DMS 273 (cell line): Measurements from ENCODE around the gene PRKN.
A peak's percentile ranks its signal among the peaks of the same experiment; 100 is the strongest.

ENCODE experiments used
- DNase-seq: peaks from one replicate; lab custom pipeline; 2025; ENCODE audit not compliant: unreplicated experiment; lab: John Stamatoyannopoulos, UW

The PRKN gene

DNA sequence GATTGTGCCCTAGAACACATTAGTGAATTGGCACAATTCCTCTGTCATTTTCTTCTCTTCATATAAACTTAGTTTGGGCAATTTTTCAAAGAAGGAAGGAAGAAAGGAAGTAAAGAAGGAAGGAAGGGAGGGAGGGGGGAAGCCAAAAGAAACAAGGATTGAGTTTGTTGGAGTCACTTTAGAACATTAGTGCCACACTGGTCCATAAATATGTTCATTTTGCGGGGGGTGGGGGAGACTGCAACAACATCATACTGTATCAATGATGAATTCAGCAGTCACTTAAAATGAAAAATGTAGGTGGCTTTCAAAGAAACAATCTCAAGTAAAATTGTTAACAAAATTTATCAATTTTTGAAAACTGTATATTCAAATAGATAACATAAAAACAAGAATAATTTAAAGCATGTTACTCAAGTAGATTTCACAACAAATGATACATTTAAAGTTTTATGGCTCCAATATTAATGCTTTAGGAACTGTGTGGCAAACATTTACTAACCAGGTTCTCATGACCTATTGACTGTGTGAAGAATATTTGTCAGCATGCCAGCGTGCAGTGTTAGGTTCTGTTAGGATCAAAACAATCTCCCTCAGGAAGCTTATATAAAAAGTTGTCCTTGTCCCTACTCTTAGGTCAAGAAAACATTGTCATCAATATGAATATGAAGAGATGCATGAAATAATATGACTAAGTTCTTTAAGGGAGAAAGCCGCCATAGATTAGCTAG is 1245.6 kb downstream of the PRKN start:
- DNase-seq: no peak

DNA sequence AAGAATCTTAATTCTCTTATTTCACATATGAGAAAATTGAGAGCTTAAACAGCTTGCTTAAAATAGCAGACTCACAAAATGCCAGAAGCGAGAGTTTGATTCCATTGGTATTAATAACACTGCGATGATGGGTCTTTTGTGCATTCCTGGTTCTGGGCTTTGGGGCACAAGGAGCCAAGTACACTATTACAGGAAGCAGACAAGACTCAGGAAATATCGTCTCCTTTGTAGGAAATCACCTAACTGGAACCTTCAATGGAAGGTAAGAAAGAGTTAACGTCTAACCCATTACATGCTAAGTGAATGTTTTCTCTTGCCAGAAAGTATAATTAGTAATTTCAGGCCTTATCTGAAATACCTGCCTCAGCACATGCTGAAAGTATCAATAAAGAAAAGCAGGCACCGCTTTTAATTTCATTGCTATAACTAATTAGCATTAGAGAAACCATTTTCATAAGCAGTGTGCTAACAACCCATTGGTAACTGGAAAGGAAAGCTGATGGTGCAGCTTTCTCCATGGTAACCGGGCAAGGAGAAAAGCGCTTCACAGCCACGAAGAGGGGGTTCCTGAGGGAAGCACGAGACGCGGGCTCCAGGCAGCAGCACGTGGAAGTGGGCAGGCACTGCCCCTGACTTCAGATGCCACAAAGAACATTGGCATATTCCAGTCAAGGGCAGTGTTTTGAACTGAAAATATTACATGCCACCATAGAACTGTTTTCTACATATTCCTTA is 1247.0 kb downstream of the PRKN start:
- DNase-seq: no peak

DNA sequence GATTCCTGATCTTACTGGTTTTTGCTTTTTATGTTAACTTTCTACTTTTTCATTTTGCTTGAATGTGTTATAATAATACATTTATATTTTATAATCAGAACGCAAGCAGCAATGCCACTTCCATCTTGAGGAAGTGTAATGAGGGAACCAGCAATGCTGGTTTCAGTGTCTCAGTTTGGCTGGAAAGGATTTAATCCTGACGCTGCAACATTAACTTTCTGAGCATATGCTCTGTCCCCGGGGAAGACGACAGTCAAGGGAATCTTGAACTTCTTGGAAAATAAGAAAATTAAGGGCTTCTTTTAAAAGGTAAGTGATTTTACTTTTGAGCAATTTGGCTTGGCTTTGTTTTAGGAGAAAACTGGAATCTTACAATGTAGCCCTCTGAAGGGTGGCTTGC is 1248.2 kb downstream of the PRKN start:
- no peak for DNase-seq

DNA sequence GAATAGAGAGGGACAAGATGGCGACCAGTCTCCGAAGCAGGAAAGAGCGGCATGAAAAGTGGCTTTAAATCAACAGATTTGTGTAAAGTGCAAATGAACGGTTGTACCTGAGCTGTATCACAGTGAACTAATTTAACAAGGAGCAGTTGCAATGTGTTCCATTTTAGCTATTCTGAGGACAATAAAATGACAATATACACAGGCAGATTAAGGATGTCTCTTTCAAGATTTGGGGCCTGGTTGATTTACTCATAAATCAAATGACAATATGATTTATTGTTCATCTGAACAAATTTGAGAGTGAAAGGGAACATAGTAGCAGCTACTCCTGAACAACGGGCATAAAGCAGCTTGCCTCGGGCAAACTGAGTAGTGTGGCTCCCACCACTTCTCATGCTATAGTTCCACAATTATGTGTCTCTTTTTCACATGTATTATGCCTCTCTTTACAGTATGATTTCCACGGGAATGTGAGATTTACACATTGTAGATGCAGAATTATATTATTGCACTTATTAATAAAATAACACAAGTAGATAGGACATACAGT is 1249.6 kb downstream of the PRKN start:
- no peak for DNase-seq

- peak; percentile 9 for DNase-seq
Observed at GRCh38 chr6:161476711-161477110, 1250.9 kb downstream of the PRKN start.

- DNase-seq: no peak
Observed at GRCh38 chr6:161465403-161465802, 1262.2 kb downstream of the PRKN start.

GRCh38 chr6:161463071-161463470 is 1264.5 kb downstream of the PRKN start:
- DNase-seq: no peak

GRCh38 chr6:161462148-161462547 is 1265.4 kb downstream of the PRKN start:
- DNase-seq: no peak

GRCh38 chr6:161459008-161459615 is 1268.5 kb downstream of the PRKN start:
- no peak for DNase-seq

DNA sequence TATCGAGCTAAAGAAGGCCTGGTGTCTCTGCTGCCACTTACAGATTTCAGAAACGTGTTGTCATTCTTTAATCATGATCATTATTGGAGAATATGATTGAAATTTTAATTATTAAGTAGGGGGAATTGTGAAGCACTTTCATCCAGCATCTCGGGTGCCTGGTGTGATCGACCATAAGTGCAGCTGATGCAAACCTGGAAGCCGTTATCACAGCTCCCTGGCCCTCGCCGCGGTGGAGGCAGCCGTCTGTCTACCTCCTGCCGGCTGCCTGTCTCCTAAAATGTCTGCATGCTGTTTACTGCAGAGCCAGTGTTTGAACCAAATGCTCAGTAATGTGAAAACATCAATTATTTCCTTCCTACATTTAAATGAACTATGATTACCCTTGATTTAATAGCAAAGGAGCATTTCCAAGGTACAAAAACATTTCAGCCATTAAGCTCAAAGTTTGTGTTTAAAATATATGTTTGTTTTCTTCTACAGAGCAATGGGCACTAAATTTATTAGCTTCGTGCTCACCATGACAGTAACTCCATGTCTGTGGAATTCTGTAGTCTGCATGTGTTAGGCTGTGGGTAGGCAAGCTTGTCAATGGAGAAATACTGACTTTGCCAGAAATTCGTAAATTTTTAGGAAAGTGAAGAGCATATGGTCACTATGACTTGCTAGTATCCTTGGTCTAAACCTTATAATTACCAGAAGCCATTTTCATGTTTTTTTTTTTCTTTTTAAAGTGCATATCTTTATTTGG is 1269.2 kb downstream of the PRKN start:
- peak; percentile 67 for DNase-seq

GRCh38 chr6:161455848-161456247 is 1271.7 kb downstream of the PRKN start:
- no peak for DNase-seq

GRCh38 chr6:161453558-161453957 is 1274.0 kb downstream of the PRKN start:
- DNase-seq: no peak

DNA sequence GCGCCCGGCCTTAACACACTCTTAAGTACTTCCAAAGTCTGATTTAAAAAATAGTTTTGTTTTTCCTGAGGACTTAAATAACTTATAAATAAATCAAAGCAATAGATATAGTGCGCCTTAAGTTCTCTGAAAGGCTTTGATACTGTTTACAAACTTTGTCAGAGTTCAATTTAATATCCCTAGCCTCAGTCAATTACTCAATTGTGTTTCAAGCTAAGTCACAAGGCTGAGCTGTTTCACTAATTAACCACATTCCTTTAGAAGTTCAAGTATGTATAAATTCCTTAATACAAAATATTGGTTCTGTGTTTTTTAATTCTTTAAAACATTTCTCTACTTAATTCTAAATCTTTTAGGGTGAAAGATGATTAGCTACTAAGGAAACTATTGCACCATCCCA is 1275.3 kb downstream of the PRKN start:
- DNase-seq: no peak

GRCh38 chr6:161449521-161449920 is 1278.0 kb downstream of the PRKN start:
- no peak for DNase-seq

DNA sequence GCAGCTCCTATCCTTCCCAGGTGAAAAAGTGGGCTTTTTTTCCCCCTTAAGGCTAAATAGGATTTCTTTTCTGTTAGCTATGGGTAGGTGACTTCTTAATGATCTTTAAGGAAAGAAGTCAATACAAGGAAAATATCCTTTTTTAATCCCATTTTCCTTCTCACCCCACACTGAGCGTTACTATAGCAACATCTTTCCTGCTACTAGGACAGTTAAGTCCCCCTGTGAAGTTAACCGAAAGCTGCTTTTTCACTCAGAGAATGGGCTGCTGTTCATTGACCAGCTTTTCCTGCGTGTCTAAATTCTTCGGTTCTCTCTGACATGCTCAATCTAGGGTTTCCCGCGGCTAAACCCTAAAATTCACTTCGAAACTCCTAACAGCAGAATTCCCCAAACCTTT is 1280.6 kb downstream of the PRKN start:
- no peak for DNase-seq

GRCh38 chr6:161446296-161446925 is 1281.2 kb downstream of the PRKN start:
- DNase-seq: no peak

GRCh38 chr6:161445021-161445799 is 1282.4 kb downstream of the PRKN start:
- DNase-seq: peak; percentile 80

DNA sequence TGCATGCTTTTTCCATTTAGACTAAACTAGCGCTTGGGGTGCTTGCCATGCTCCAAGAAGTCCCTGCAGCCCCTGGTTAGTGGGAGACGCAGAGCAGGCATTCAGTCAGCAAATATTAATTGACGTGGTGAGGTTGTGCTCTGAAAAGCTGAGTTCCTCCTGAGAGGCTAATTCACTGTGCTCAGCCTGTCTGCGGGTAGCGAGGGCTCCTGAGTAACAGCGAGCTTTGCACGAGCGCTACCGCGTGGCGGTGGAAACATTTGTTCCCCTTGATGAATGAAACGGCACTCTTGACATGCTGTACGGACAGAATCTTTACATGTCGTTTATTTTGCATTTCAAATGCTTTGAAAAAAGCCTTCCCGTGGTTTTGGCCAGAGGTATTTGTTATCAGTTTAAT is 1283.1 kb downstream of the PRKN start:
- DNase-seq: peak; percentile 88

GRCh38 chr6:161443848-161444247 is 1283.7 kb downstream of the PRKN start:
- peak; percentile 84 for DNase-seq

- DNase-seq: no peak
Observed at GRCh38 chr6:161442420-161442819, 1285.1 kb downstream of the PRKN start.
